K562 (cell line): ENCODE data around the gene SERAC1. TPM values are rescaled to one million over a fixed set of nuclear protein-coding genes. Genes with fewer than 3 reads are reported as not detected.
A peak's percentile ranks its signal among the peaks of the same experiment; 100 is the strongest.

Experiments used
- DPF2 ChIP-seq: fragments of 450-650 bp; IDR thresholded peaks from 2 replicates; pipeline ENCODE4 v1.6.1; 2016
- FOXA3 ChIP-seq, 2 experiments: fragments of 450-650 bp in 1 of 2; sonication (generic) in 1 of 2; formaldehyde crosslinking; IDR thresholded peaks in 1 of 2; conservative IDR thresholded peaks in 1 of 2; 2 replicates each; pipeline versions ENCODE4 v1.4.0 to v1.8.0; 2020 to 2022; ENCODE audit warnings: mild to moderate bottlenecking in 2 of 2, missing genetic modification reagents in 1 of 2
- GATA2 ChIP-seq: sonication (generic); formaldehyde crosslinking; IDR thresholded peaks from 2 replicates; pipeline ENCODE4 v1.4.0; 2020; ENCODE audit warnings: mild to moderate bottlenecking, missing genetic modification reagents
- HCFC1 ChIP-seq: IDR thresholded peaks from 2 replicates; pipeline ENCODE4 v1.6.1; 2012; ENCODE audit warnings: low read depth, low read length, improper control_type of control experiment
- KDM2B ChIP-seq: fragments of 250-450 bp; sonication (Bioruptor Pico); IDR thresholded peaks from 2 replicates; pipeline ENCODE4 v1.8.0; 2021; ENCODE audit warnings: mild to moderate bottlenecking, moderate library complexity
- L3MBTL2 ChIP-seq: fragments of 450-650 bp; IDR thresholded peaks from 2 replicates; pipeline ENCODE4 v1.6.1; 2016; ENCODE audit warnings: mild to moderate bottlenecking, moderate library complexity
- MAFF ChIP-seq: IDR thresholded peaks from 2 replicates; pipeline ENCODE4 v1.6.1; 2012; ENCODE audit warnings: low read length, improper control_type of control experiment
- NFE2 ChIP-seq: IDR thresholded peaks from 2 replicates; pipeline ENCODE4 v1.6.1; 2014; ENCODE audit warnings: antibody characterized with exemption, low read depth
- SIRT6 ChIP-seq: IDR thresholded peaks from one replicate; pipeline ENCODE4 v1.6.1; 2012; ENCODE audit warnings: low read depth, mild to moderate bottlenecking, control low read depth, inconsistent platforms, low read length, moderate library complexity
- SMARCC2 ChIP-seq: fragments of 450-650 bp; IDR thresholded peaks from 2 replicates; pipeline ENCODE4 v1.6.1; 2017; ENCODE audit warnings: antibody characterized with exemption, moderate library complexity, mild to moderate bottlenecking, low read depth
- ZNF316 ChIP-seq: fragments of 450-650 bp; IDR thresholded peaks from 2 replicates; pipeline ENCODE4 v1.6.1; 2016
- ZNF384 ChIP-seq: IDR thresholded peaks from 2 replicates; pipeline ENCODE4 v1.6.1; 2012; ENCODE audit warnings: low read depth, low read length, improper control_type of control experiment
- ZNF778 ChIP-seq: fragments of 450-650 bp; formaldehyde crosslinking; IDR thresholded peaks from 2 replicates; pipeline ENCODE4 v1.4.0; 2020; ENCODE audit warnings: mild to moderate bottlenecking, moderate library complexity
- ZZZ3 ChIP-seq: fragments of 450-650 bp; IDR thresholded peaks from 2 replicates; pipeline ENCODE4 v1.6.1; 2016; ENCODE audit warnings: antibody characterized with exemption, mild to moderate bottlenecking, moderate library complexity
- polyA plus RNA-seq, 8 experiments: library from polyadenylated mRNA; depleted of rRNA in 4 of 8; stranded (reverse) in 5 of 8; unstranded in 3 of 8; fragments of >200 nt; fragmentation: Nextera tagmentation in 2 of 8; fragmentation: Illumina TruSeq in 1 of 8; extraction: Ambion mirVana in 2 of 8; extraction: Trizol in 1 of 8; gene quantifications; 2 replicates each; pipeline versions ENCODE4 v1.2.1 to v1.2.3, GENCODE V29; 2011 to 2014; ENCODE audit warnings: inconsistent platforms in 1 of 8, missing spikeins in 1 of 8
- total RNA-seq, 7 experiments: library from RNA; depleted of rRNA in 6 of 7; stranded (reverse); fragments of >200 nt in 6 of 7; fragmentation: Illumina TruSeq in 2 of 7; extraction: Trizol in 2 of 7; gene quantifications; 2 replicates each; pipeline versions ENCODE4 v1.2.1 to v1.2.3, GENCODE V29; 2011 to 2021; ENCODE audit warnings: low replicate concordance in 1 of 7
- TF ChIP-seq, protein P1 (sequence below), 2 experiments: IDR thresholded peaks; 2 replicates each; pipeline ENCODE4 v1.6.1; 2011; ENCODE audit warnings: borderline replicate concordance in 1 of 2, control low read depth in 1 of 2, low read depth in 1 of 2, low read length in 1 of 2, mild to moderate bottlenecking in 1 of 2, mixed read lengths in 1 of 2, moderate library complexity in 1 of 2; ENCODE audit not compliant: insufficient read depth in 1 of 2, insufficient read length in 1 of 2, poor library complexity in 1 of 2, severe bottlenecking in 1 of 2; ENCODE audit errors: extremely low read depth in 1 of 2
- TF ChIP-seq, protein P2 (sequence below), 2 experiments: fragments of 450-650 bp in 1 of 2; sonication (generic) in 1 of 2; formaldehyde crosslinking; conservative IDR thresholded peaks; 2 replicates each; pipeline versions ENCODE4 v1.4.0 to v1.8.1; 2020 to 2022; ENCODE audit warnings: mild to moderate bottlenecking in 1 of 2, missing genetic modification reagents in 1 of 2

The SERAC1 gene
- total and polyA plus RNA-seq, 9 of the 15 experiments (the other 6 are each of a cell fraction or from before 2014, with no cell fraction given), result 1.8 to 6.2 (median 2.8) TPM

DNA sequence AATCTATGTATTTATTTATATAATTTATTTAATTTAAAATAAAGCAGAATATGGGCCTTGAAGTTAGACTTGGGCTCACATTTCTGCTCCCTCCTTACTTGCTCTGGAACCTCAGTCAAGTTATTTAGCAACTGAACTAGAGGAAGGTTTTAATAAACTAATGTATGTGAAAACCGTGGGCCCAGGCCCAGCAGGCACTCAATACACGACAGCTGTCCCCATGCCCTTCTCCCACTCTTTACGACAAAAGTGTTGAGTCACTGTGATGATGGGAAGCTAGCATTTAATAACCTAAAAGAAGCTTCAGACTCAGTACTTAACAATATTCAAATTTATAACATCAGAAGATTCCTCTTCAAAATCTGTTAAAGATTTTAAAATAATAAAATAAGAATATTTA, 46.7 kb downstream of the SERAC1 start (continued):
- TF ChIP-seq ZNF384 (no peak), KDM2B (CRISPR knock-in tag) (no peak), MAFF (peak; percentile 82), NFE2 (peak; percentile 95), SIRT6 (no peak), ZZZ3 (no peak), L3MBTL2 (peak; percentile 65), SMARCC2 (peak; percentile 36; the same call in 1 of the 2 replicates), GATA2 (CRISPR knock-in tag) (no peak), HCFC1 (no peak), ZNF316 (peak; percentile 82), DPF2 (peak; percentile 30; the same call in 1 of the 2 replicates), ZNF778 (CRISPR knock-in tag) (no peak), FOXA3 (CRISPR knock-in tag; conservative IDR thresholded peaks at IDR 0.05 in 1 of 2, IDR thresholded peaks at IDR 0.05 in 1 of 2) (no peak)
- TF ChIP-seq, protein P1, sequence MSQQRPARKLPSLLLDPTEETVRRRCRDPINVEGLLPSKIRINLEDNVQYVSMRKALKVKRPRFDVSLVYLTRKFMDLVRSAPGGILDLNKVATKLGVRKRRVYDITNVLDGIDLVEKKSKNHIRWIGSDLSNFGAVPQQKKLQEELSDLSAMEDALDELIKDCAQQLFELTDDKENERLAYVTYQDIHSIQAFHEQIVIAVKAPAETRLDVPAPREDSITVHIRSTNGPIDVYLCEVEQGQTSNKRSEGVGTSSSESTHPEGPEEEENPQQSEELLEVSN (IDR thresholded peaks at IDR 0.05; ENCODE audit: borderline replicate concordance in 1 of 2, extremely low read depth in 1 of 2, insufficient read depth in 1 of 2, insufficient read length in 1 of 2, low read depth in 1 of 2, low read length in 1 of 2, poor library complexity in 1 of 2, severe bottlenecking in 1 of 2), result peak; percentile 48 to 62
- TF ChIP-seq, protein P2, sequence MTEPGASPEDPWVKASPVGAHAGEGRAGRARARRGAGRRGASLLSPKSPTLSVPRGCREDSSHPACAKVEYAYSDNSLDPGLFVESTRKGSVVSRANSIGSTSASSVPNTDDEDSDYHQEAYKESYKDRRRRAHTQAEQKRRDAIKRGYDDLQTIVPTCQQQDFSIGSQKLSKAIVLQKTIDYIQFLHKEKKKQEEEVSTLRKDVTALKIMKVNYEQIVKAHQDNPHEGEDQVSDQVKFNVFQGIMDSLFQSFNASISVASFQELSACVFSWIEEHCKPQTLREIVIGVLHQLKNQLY (CRISPR knock-in tag; conservative IDR thresholded peaks at IDR 0.05), result no peak
